Mammary microvascular endothelial cell (primary cell): ENCODE results near the gene DBP. TPM values are rescaled to one million over a fixed set of nuclear protein-coding genes. Genes with fewer than 3 reads are reported as not detected.

Source experiments
- total RNA-seq: library from RNA; depleted of rRNA; stranded (reverse); fragments of >200 nt; gene quantifications from 2 replicates; pipeline ENCODE4 v1.2.3, GENCODE V29; 2015

The DBP gene, protein sequence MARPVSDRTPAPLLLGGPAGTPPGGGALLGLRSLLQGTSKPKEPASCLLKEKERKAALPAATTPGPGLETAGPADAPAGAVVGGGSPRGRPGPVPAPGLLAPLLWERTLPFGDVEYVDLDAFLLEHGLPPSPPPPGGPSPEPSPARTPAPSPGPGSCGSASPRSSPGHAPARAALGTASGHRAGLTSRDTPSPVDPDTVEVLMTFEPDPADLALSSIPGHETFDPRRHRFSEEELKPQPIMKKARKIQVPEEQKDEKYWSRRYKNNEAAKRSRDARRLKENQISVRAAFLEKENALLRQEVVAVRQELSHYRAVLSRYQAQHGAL
- 0.13 and 1.8 TPM in 2 replicates for total RNA-seq

GRCh38 chr19:48636859-48637448 is at the start of gene DBP:
DBP (minus strand) TSS chr19:48637379; CDS start chr19:48636994, 385 bp downstream.

DNA sequence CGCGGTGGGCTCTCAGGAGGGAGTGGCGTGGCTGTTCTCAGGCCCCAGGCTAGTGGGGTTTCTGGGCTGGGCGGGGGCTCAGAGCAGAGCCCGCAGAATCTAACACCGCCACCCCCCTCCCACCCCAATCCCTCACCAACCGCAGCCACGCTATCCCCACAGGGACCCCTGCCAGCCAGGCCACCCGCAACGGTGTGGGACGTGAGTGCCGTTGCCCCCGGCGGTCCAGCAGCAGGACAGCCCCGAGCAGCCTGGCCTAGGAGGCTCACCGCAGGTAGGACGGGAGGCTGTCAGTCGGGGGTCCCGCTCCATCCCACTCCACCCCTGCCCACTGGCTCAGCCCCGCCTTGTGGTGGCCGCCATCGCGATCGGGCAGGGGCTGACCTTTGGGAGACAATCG is 35.8 kb upstream of the DBP start, which contains the start of gene NTN5:
Gene NTN5, minus strand, starts transcription at position 24 of the 400 bp plus-strand sequence. CDS start 2,031 bp downstream, outside the sequence.

GRCh38 chr19:48646001-48646721 is 9.0 kb upstream of the DBP start, which contains the start of gene CA11:
CA11 (minus strand) TSS chr19:48646187; CDS start chr19:48645632, 555 bp downstream.

GRCh38 chr19:48618916-48619691 is 18.1 kb downstream of the DBP start, which contains the start of the genes RPL18 and SPHK2:
RPL18 (minus strand) TSS chr19:48619178; CDS start chr19:48619143, 35 bp downstream.
SPHK2 (plus strand) TSS chr19:48619506; CDS start chr19:48620515, 1,009 bp downstream.

DNA sequence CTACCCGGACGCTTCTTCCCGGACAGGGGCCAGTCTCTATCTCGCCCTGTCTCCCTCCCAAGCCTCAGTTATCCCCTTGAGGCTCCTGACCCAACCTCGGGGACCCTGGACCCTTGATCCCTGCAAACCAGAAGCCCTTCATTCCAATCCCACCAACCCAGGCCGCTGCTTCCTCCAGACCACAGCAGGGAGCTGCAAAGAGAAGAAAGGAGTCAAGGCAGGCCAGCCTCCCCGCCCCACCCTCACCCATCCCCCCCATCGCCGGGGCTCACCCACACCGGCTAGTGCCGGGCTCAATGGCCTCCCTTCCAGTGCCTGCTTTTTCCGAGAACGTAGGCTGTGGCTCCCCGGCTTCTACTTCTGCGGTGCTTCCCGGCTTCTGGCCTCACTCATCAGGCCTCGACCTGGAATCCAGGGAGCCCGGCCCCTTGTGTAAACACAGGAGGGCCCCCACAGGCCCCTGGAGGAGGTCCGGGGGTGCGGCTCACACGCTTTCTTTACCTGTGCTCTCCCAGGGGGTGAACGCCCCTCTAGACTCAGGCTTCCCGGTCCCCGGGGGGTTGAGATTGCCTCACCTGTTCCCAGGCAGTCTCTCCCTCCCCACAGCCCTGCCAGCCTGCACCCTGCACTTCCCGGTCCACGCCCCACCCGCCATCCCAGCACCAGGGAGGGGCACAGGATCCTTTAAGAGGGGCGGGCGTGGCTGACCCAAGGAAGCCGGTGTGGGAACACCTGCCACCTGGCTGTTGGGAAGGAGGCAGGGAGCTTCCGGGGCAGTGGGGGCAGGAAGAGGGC is 22.5 kb downstream of the DBP start, which contains the start of gene FAM83E:
Gene FAM83E, minus strand, starts transcription at position 641 of the 795 bp plus-strand sequence. CDS start 1,704 bp downstream, outside the sequence.

GRCh38 chr19:48606463-48607358 is 30.5 kb downstream of the DBP start, which contains the start of gene SPACA4:
SPACA4 (plus strand) TSS chr19:48606742; CDS start chr19:48606979, 237 bp downstream.

Other genes with a start within 250 kb of the DBP start
- 96.5 and 102 TPM in 2 replicates for gene KDELR1, start 245.8 kb downstream of the DBP start, total RNA-seq
- 0.40 and 0.64 TPM in 2 replicates for gene GRIN2D, start 243.7 kb downstream of the DBP start, total RNA-seq
- 67.2 and 69.6 TPM in 2 replicates for gene GRWD1, start 191.4 kb downstream of the DBP start, total RNA-seq
- 0.20 and 0.39 TPM in 2 replicates for gene KCNJ14, start 181.8 kb downstream of the DBP start, total RNA-seq
- gene CYTH2, start 168.0 kb downstream of the DBP start, total RNA-seq = 35.5 and 41.4 TPM in 2 replicates
- gene LMTK3, start 125.5 kb downstream of the DBP start, total RNA-seq = 0.05 TPM in 1 of 2 replicates, not detected in the other
- not detected in 2 replicates for gene SULT2B1, start 85.2 kb downstream of the DBP start, total RNA-seq
- gene SPACA4, start 30.6 kb downstream of the DBP start, total RNA-seq = not detected in 2 replicates
- gene FAM83E, start 22.3 kb downstream of the DBP start, total RNA-seq = 0.33 TPM in 1 of 2 replicates, not detected in the other
- 2,122 and 2,588 TPM in 2 replicates for gene RPL18, start 18.2 kb downstream of the DBP start, total RNA-seq
- gene SPHK2, start 17.9 kb downstream of the DBP start, total RNA-seq = 12.4 and 14.3 TPM in 2 replicates
- 0.07 and 0.54 TPM in 2 replicates for gene CA11, start 8.8 kb upstream of the DBP start, total RNA-seq
- 0.07 TPM in 1 of 2 replicates, not detected in the other for gene NTN5, start 35.6 kb upstream of the DBP start, total RNA-seq
- not detected in 2 replicates for gene FUT2, start 58.6 kb upstream of the DBP start, total RNA-seq
- 0.67 and 1.6 TPM in 2 replicates for gene MAMSTR, start 82.3 kb upstream of the DBP start, total RNA-seq
- 196 and 205 TPM in 2 replicates for gene RASIP1, start 103.2 kb upstream of the DBP start, total RNA-seq
- 0.47 TPM in 1 of 2 replicates, not detected in the other for gene IZUMO1, start 109.5 kb upstream of the DBP start, total RNA-seq
- 5.3 and 6.6 TPM in 2 replicates for gene FUT1, start 115.3 kb upstream of the DBP start, total RNA-seq
- not detected in 2 replicates for gene FGF21, start 118.1 kb upstream of the DBP start, total RNA-seq
- 69.9 and 77.6 TPM in 2 replicates for gene BCAT2, start 173.7 kb upstream of the DBP start, total RNA-seq
- gene HSD17B14, start 199.1 kb upstream of the DBP start, total RNA-seq = 12.5 and 13.3 TPM in 2 replicates
- 0.93 and 0.98 TPM in 2 replicates for gene PLEKHA4, start 231.2 kb upstream of the DBP start, total RNA-seq
- 77.9 and 85.9 TPM in 2 replicates for gene PPP1R15A, start 235.0 kb upstream of the DBP start, total RNA-seq